K562 (cell line): ENCODE data around the gene BPHL. TPM values are rescaled to one million over a fixed set of nuclear protein-coding genes. Genes with fewer than 3 reads are reported as not detected.

Source experiments
- CBX1 ChIP-seq: sonication (generic); IDR thresholded peaks from 2 replicates; pipeline ENCODE4 v1.6.1; 2016; ENCODE audit warnings: antibody characterized with exemption, low read depth, mild to moderate bottlenecking
- CEBPB ChIP-seq: fragments of 450-650 bp; IDR thresholded peaks from 2 replicates; pipeline ENCODE4 v1.6.1; 2016; ENCODE audit warnings: missing genetic modification characterization, missing compliant biosample characterization
- CEBPG ChIP-seq, 3 experiments: fragments of 200-800 bp in 1 of 3; sonication (Bioruptor generic) in 1 of 3; sonication (generic) in 1 of 3; formaldehyde crosslinking in 1 of 3; IDR thresholded peaks in 2 of 3; conservative IDR thresholded peaks in 1 of 3; 2 replicates each; pipeline versions ENCODE4 v1.6.1 to v1.8.0; 2016 to 2022; ENCODE audit warnings: missing compliant biosample characterization in 2 of 3, missing genetic modification characterization in 2 of 3, mild to moderate bottlenecking in 1 of 3, missing genetic modification reagents in 1 of 3
- DMBX1 ChIP-seq: fragments of 250-450 bp; sonication (Bioruptor Pico); IDR thresholded peaks from 2 replicates; pipeline ENCODE4 v1.8.0; 2022; ENCODE audit warnings: inconsistent platforms, mild to moderate bottlenecking, moderate library complexity, borderline replicate concordance
- POLR2A ChIP-seq: fragments of 450-650 bp; conservative IDR thresholded peaks from 2 replicates; pipeline ENCODE4 v1.6.1; 2016
- REST ChIP-seq, 2 experiments: fragments of 450-650 bp; formaldehyde crosslinking in 1 of 2; IDR thresholded peaks; 2 replicates each; pipeline versions ENCODE4 v1.4.0 to v1.6.1; 2014 to 2020; ENCODE audit warnings: mild to moderate bottlenecking in 2 of 2, borderline replicate concordance in 1 of 2, low read depth in 1 of 2
- TAF7 ChIP-seq: fragments of 450-650 bp; IDR thresholded peaks from 2 replicates; pipeline ENCODE4 v1.6.1; 2016; ENCODE audit warnings: missing genetic modification characterization, missing compliant biosample characterization
- ZKSCAN3 ChIP-seq: fragments of 250-450 bp; sonication (Bioruptor Pico); IDR thresholded peaks from 2 replicates; pipeline ENCODE4 v1.4.0; 2020
- ZNF133 ChIP-seq: fragments of 250-450 bp; sonication (Bioruptor Pico); IDR thresholded peaks from 2 replicates; pipeline ENCODE4 v1.4.0; 2020; ENCODE audit warnings: mild to moderate bottlenecking
- polyA plus RNA-seq, 8 experiments: library from polyadenylated mRNA; depleted of rRNA in 4 of 8; stranded (reverse) in 5 of 8; unstranded in 3 of 8; fragments of >200 nt; fragmentation: Nextera tagmentation in 2 of 8; fragmentation: Illumina TruSeq in 1 of 8; extraction: Ambion mirVana in 2 of 8; extraction: Trizol in 1 of 8; gene quantifications; 2 replicates each; pipeline versions ENCODE4 v1.2.1 to v1.2.3, GENCODE V29; 2011 to 2014; ENCODE audit warnings: inconsistent platforms in 1 of 8, missing spikeins in 1 of 8
- total RNA-seq, 7 experiments: library from RNA; depleted of rRNA in 6 of 7; stranded (reverse); fragments of >200 nt in 6 of 7; fragmentation: Illumina TruSeq in 2 of 7; extraction: Trizol in 2 of 7; gene quantifications; 2 replicates each; pipeline versions ENCODE4 v1.2.1 to v1.2.3, GENCODE V29; 2011 to 2021; ENCODE audit warnings: low replicate concordance in 1 of 7
- TF ChIP-seq, protein P1 (sequence below): fragments of 450-650 bp; IDR thresholded peaks from 2 replicates; pipeline ENCODE4 v1.6.1; 2017; ENCODE audit warnings: antibody characterized with exemption, mild to moderate bottlenecking
- TF ChIP-seq, protein P2 (sequence below): fragments of 450-650 bp; formaldehyde crosslinking; IDR thresholded peaks from 2 replicates; pipeline ENCODE4 v1.4.0; 2022; ENCODE audit warnings: missing genetic modification characterization
- TF ChIP-seq, protein P3 (sequence below): fragments of 450-650 bp; IDR thresholded peaks from 2 replicates; pipeline ENCODE4 v1.6.1; 2016; ENCODE audit warnings: borderline replicate concordance

The BPHL gene
- total and polyA plus RNA-seq, 9 of the 15 experiments (the other 6 are each of a cell fraction or from before 2014, with no cell fraction given): 3.5 to 17.4 (median 8.2) TPM

DNA sequence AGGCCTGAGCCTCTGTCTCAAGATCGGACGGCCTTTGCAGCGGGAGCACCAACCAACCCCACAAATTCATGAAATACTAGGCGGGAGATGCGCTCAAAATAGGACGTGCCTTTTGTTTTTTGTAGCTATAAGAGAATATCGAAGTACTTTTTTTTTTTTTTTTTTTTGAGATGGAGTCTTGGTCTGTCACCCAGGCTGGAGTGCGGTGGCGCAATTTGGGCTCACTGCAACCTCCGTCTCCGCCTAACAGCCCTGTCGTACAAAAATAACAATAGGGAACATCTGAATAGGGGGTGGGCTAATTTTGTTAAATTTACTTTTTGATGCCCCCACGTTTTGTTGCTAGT, 44.7 kb downstream of the BPHL start (continued):
- TF ChIP-seq, protein P1, sequence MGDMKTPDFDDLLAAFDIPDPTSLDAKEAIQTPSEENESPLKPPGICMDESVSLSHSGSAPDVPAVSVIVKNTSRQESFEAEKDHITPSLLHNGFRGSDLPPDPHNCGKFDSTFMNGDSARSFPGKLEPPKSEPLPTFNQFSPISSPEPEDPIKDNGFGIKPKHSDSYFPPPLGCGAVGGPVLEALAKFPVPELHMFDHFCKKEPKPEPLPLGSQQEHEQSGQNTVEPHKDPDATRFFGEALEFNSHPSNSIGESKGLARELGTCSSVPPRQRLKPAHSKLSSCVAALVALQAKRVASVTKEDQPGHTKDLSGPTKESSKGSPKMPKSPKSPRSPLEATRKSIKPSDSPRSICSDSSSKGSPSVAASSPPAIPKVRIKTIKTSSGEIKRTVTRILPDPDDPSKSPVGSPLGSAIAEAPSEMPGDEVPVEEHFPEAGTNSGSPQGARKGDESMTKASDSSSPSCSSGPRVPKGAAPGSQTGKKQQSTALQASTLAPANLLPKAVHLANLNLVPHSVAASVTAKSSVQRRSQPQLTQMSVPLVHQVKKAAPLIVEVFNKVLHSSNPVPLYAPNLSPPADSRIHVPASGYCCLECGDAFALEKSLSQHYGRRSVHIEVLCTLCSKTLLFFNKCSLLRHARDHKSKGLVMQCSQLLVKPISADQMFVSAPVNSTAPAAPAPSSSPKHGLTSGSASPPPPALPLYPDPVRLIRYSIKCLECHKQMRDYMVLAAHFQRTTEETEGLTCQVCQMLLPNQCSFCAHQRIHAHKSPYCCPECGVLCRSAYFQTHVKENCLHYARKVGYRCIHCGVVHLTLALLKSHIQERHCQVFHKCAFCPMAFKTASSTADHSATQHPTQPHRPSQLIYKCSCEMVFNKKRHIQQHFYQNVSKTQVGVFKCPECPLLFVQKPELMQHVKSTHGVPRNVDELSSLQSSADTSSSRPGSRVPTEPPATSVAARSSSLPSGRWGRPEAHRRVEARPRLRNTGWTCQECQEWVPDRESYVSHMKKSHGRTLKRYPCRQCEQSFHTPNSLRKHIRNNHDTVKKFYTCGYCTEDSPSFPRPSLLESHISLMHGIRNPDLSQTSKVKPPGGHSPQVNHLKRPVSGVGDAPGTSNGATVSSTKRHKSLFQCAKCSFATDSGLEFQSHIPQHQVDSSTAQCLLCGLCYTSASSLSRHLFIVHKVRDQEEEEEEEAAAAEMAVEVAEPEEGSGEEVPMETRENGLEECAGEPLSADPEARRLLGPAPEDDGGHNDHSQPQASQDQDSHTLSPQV: no peak
- TF ChIP-seq ZKSCAN3 (CRISPR knock-in tag) (no peak), POLR2A (no peak), CBX1 (0 out of 2 replicates have a peak, but pooled peaks have one; percentile 5), REST (IDR thresholded peaks at IDR 0.05; ENCODE audit: borderline replicate concordance) (no peak), REST (CRISPR knock-in tag; IDR thresholded peaks at IDR 0.05; ENCODE audit: low read depth) (no peak), CEBPG (CRISPR knock-in tag; IDR thresholded peaks at IDR 0.05) (0 out of 2 replicates have a peak, but pooled peaks have one; percentile 18), CEBPG (tag; conservative IDR thresholded peaks at IDR 0.05 in 1 of 2, IDR thresholded peaks at IDR 0.05 in 1 of 2) (peak; percentile 27 to 79; a peak in 3 of 4 replicates), CEBPB (tag) (peak; percentile 93), DMBX1 (CRISPR knock-in tag) (0 out of 2 replicates have a peak, but pooled peaks have one; percentile 8), TAF7 (no peak), ZNF133 (no peak)
- TF ChIP-seq, protein P2, sequence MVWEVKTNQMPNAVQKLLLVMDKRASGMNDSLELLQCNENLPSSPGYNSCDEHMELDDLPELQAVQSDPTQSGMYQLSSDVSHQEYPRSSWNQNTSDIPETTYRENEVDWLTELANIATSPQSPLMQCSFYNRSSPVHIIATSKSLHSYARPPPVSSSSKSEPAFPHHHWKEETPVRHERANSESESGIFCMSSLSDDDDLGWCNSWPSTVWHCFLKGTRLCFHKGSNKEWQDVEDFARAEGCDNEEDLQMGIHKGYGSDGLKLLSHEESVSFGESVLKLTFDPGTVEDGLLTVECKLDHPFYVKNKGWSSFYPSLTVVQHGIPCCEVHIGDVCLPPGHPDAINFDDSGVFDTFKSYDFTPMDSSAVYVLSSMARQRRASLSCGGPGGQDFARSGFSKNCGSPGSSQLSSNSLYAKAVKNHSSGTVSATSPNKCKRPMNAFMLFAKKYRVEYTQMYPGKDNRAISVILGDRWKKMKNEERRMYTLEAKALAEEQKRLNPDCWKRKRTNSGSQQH: 0 out of 2 replicates have a peak, but pooled peaks have one; percentile 23
- TF ChIP-seq, protein P3, sequence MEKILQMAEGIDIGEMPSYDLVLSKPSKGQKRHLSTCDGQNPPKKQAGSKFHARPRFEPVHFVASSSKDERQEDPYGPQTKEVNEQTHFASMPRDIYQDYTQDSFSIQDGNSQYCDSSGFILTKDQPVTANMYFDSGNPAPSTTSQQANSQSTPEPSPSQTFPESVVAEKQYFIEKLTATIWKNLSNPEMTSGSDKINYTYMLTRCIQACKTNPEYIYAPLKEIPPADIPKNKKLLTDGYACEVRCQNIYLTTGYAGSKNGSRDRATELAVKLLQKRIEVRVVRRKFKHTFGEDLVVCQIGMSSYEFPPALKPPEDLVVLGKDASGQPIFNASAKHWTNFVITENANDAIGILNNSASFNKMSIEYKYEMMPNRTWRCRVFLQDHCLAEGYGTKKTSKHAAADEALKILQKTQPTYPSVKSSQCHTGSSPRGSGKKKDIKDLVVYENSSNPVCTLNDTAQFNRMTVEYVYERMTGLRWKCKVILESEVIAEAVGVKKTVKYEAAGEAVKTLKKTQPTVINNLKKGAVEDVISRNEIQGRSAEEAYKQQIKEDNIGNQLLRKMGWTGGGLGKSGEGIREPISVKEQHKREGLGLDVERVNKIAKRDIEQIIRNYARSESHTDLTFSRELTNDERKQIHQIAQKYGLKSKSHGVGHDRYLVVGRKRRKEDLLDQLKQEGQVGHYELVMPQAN: peak; percentile 26; the same call in 1 of the 2 replicates
